NCI-H2107 treated with DMSO at 0.1 percent for 48 hours (cell line): ENCODE measurements around the gene TK2.
A peak's percentile ranks its signal among the peaks of the same experiment; 100 is the strongest.
"Not testable (repeated sequence)": the region's sequence is repeated elsewhere in the genome, so short reads cannot be mapped to it uniquely, and the experiment has no call there.

ENCODE experiments used
- DNase-seq: peaks from one replicate; lab custom pipeline; 2025; ENCODE audit not compliant: unreplicated experiment; lab: John Stamatoyannopoulos, UW

TK2 gene

GRCh38 chr16:66549284-66550131 is at the start of gene TK2:
TK2 (minus strand) TSS chr16:66550122; CDS start chr16:66550061, 61 bp downstream.
- DNase-seq = no peak

- DNase-seq = no peak
Observed at GRCh38 chr16:66598111-66598510, 48.2 kb upstream of the TK2 start.

GRCh38 chr16:66596986-66597848 is 47.3 kb upstream of the TK2 start:
- no peak for DNase-seq

GRCh38 chr16:66596559-66596958 is 46.6 kb upstream of the TK2 start:
- DNase-seq = not testable (repeated sequence)

- DNase-seq = no peak
Observed at GRCh38 chr16:66594739-66595138, 44.8 kb upstream of the TK2 start.

GRCh38 chr16:66592814-66593213 is 42.9 kb upstream of the TK2 start:
- DNase-seq = no peak

GRCh38 chr16:66592241-66592640 is 42.3 kb upstream of the TK2 start:
- no peak for DNase-seq

- DNase-seq = no peak
Observed at GRCh38 chr16:66591018-66591417, 41.1 kb upstream of the TK2 start.

GRCh38 chr16:66590322-66590721 is 40.4 kb upstream of the TK2 start:
- no peak for DNase-seq

GRCh38 chr16:66588981-66589713 is 39.2 kb upstream of the TK2 start:
- DNase-seq = no peak

GRCh38 chr16:66587881-66588600 is 38.1 kb upstream of the TK2 start:
- DNase-seq = no peak

- DNase-seq = no peak
Observed at GRCh38 chr16:66585481-66586239, 35.7 kb upstream of the TK2 start.

- no peak for DNase-seq
Observed at GRCh38 chr16:66581246-66581952, 31.5 kb upstream of the TK2 start.

GRCh38 chr16:66580605-66581209 is 30.8 kb upstream of the TK2 start:
- DNase-seq = peak; percentile 31

- no peak for DNase-seq
Observed at GRCh38 chr16:66578651-66579531, 29.0 kb upstream of the TK2 start, which contains the start of gene CMTM2. CMTM2 (plus strand) TSS chr16:66579463; CDS start chr16:66579608, 145 bp downstream.

- no peak for DNase-seq
Observed at GRCh38 chr16:66576296-66576695, 26.4 kb upstream of the TK2 start.

- DNase-seq = no peak
Observed at GRCh38 chr16:66575060-66575459, 25.1 kb upstream of the TK2 start.

- DNase-seq = no peak
Observed at GRCh38 chr16:66574531-66574930, 24.6 kb upstream of the TK2 start.
